ENCODE measurements around the gene TFB2M.
"Not testable (repeated sequence)": the region's sequence is repeated elsewhere in the genome, so short reads cannot be mapped to it uniquely, and the experiment has no call there.

The TFB2M gene

GRCh38 chr1:246566128-246566812 lies at the start of gene TFB2M, which contains the start of gene CNST:
TSS of gene TFB2M (minus strand) at chr1:246566261. CDS start at chr1:246566138, 123 bp downstream.
TSS of gene CNST (plus strand) at chr1:246566456. CDS start at chr1:246591563, 25,107 bp downstream.
- peak; percentile 95 for DNase-seq (ENCODE audit: low spot score)

- no peak for DNase-seq (ENCODE audit: low spot score)
Measured at GRCh38 chr1:246613096-246613758, 47.2 kb upstream of the TFB2M start.

GRCh38 chr1:246609632-246610031 lies 43.6 kb upstream of the TFB2M start:
- no peak for DNase-seq (ENCODE audit: low spot score)

- DNase-seq (ENCODE audit: low spot score), result peak; percentile 12
Measured at GRCh38 chr1:246608616-246609376, 42.7 kb upstream of the TFB2M start.

- no peak for DNase-seq (ENCODE audit: low spot score)
Measured at GRCh38 chr1:246607462-246607861, 41.4 kb upstream of the TFB2M start.

- DNase-seq (ENCODE audit: low spot score), result not testable (repeated sequence)
Measured at GRCh38 chr1:246605231-246605630, 39.2 kb upstream of the TFB2M start.

- DNase-seq (ENCODE audit: low spot score), result peak; percentile 29
Measured at GRCh38 chr1:246602194-246602593, 36.1 kb upstream of the TFB2M start.

GRCh38 chr1:246600579-246600978 lies 34.5 kb upstream of the TFB2M start:
- DNase-seq (ENCODE audit: low spot score), result no peak

- no peak for DNase-seq (ENCODE audit: low spot score)
Measured at GRCh38 chr1:246599315-246599714, 33.3 kb upstream of the TFB2M start.

GRCh38 chr1:246597971-246598370 lies 31.9 kb upstream of the TFB2M start:
- no peak for DNase-seq (ENCODE audit: low spot score)

- DNase-seq (ENCODE audit: low spot score), result no peak
Measured at GRCh38 chr1:246597340-246597739, 31.3 kb upstream of the TFB2M start.

GRCh38 chr1:246595146-246595545 lies 29.1 kb upstream of the TFB2M start:
- no peak for DNase-seq (ENCODE audit: low spot score)

GRCh38 chr1:246592695-246593094 lies 26.6 kb upstream of the TFB2M start:
- DNase-seq (ENCODE audit: low spot score), result no peak

- no peak for DNase-seq (ENCODE audit: low spot score)
Measured at GRCh38 chr1:246591958-246592357, 25.9 kb upstream of the TFB2M start.

GRCh38 chr1:246591504-246591903 lies 25.4 kb upstream of the TFB2M start:
- DNase-seq (ENCODE audit: low spot score), result no peak

GRCh38 chr1:246591047-246591446 lies 25.0 kb upstream of the TFB2M start:
- no peak for DNase-seq (ENCODE audit: low spot score)

- DNase-seq (ENCODE audit: low spot score), result not testable (repeated sequence)
Measured at GRCh38 chr1:246589919-246590318, 23.9 kb upstream of the TFB2M start.

- no peak for DNase-seq (ENCODE audit: low spot score)
Measured at GRCh38 chr1:246588159-246588721, 22.2 kb upstream of the TFB2M start.

GRCh38 chr1:246587606-246588005 lies 21.5 kb upstream of the TFB2M start:
- no peak for DNase-seq (ENCODE audit: low spot score)

GRCh38 chr1:246587032-246587431 lies 21.0 kb upstream of the TFB2M start:
- DNase-seq (ENCODE audit: low spot score), result no peak

- no peak for DNase-seq (ENCODE audit: low spot score)
Measured at GRCh38 chr1:246583448-246584185, 17.6 kb upstream of the TFB2M start.

GRCh38 chr1:246583056-246583440 lies 17.0 kb upstream of the TFB2M start:
- DNase-seq (ENCODE audit: low spot score), result no peak
